Activated B cell treated with CpG ODN at 0.5 μM for 24 hours (primary cell): Measurements from ENCODE around the gene FCER1G. TPM values are rescaled to one million over a fixed set of nuclear protein-coding genes. Genes with fewer than 3 reads are reported as not detected.

Source experiments
- ATAC-seq: fragments of 200-7000 bp; cut with Tn5 transposase; one replicate; pipeline ENCODE4 v1.10.0; 2021; ENCODE audit warnings: low read depth, mild to moderate bottlenecking, moderate library complexity
- CTCF ChIA-PET: fragments of 350-600 bp; sonication (Branson Sonifier 250); formaldehyde crosslinking; loops from one replicate; lab custom pipeline; 2021; ENCODE audit warnings: antibody characterized with exemption; lab: Charles Lee
- POLR2A ChIA-PET: fragments of 350-600 bp; sonication (Branson Sonifier 250); formaldehyde crosslinking; loops from one replicate; lab custom pipeline; 2021; ENCODE audit warnings: antibody characterized with exemption; lab: Charles Lee
- DNase-seq: peaks from one replicate; pipeline ENCODE4 v3.0.0; 2022
- H3K27ac Mint-ChIP-seq: one replicate; pipeline ENCODE4 v1.8.0; 2020; ENCODE audit warnings: mixed read lengths
- H3K27me3 Mint-ChIP-seq: one replicate; pipeline ENCODE4 v1.8.0; 2021; ENCODE audit warnings: mixed read lengths
- H3K36me3 Mint-ChIP-seq: one replicate; pipeline ENCODE4 v1.8.0; 2021; ENCODE audit warnings: low read depth, mixed read lengths
- H3K4me1 Mint-ChIP-seq: one replicate; pipeline ENCODE4 v1.8.0; 2021; ENCODE audit warnings: mixed read lengths
- H3K4me3 Mint-ChIP-seq: one replicate; pipeline ENCODE4 v1.8.0; 2020; ENCODE audit warnings: mild to moderate bottlenecking, mixed read lengths
- H3K9me3 Mint-ChIP-seq: one replicate; pipeline ENCODE4 v1.8.0; 2020; ENCODE audit warnings: mixed read lengths
- intact Hi-C: fragments of 100-400 bp; cut with micrococcal nuclease; formaldehyde crosslinking; loops from one replicate; pipeline ENCODE4 v1.15.1; 2024
- total RNA-seq: library from RNA; stranded (reverse); gene quantifications from 2 replicates; pipeline ENCODE4 v1.2.3, GENCODE V29; 2022
- TF ChIP-seq, protein P1 (sequence below): fragments of 200-600 bp; IDR thresholded peaks from one replicate; pipeline ENCODE4 v1.8.0; 2022; ENCODE audit warnings: antibody characterized with exemption, mild to moderate bottlenecking

The FCER1G gene
- total RNA-seq, 1 donor from 2014 or later, result 0.60 TPM

DNA sequence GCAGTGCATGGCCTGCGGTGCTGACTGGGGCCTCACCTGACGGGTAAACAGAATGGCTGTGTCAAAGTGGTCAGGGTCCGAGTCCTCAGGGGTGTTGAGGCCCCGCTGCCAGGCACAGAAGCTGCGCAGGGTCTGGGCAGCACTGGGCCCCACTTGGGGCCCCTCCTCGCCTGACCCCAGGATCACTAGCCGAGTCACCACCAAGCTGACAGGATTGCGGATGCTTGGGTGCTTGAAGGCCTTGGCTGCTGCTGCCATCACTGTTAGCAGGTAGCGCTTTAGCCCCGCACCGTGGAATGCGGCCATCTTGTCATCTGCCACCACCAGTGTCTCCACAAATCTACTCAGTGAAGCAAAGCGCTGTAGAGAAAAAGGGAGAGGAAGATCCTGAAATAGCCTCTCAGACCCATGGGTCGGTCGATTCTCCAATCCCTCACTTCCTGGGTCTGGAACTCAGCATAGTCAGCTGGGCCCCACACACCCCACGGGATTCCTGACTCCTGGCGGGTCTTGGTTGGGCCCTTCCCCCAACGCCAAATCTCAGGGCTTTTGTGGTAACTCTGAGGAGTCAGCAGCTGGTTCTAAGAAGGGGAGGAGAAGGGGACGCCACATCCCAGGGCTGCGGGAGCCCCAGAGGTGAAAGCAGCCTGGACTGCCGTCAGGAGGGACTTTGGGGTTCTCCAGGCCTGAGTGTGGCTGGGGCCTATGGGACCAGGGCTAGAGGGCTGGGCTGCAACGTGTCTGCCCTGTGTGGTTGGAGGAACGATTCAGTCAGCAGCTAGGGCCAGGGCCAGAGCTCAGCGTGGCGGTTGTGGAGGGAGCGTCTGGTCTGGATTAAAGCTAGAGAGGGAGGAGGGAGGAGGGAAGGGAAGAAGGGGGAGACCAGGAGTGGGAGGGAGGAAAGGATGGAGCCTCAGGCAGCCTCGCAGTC, 18.3 kb upstream of the FCER1G start:
- Mint-ChIP-seq H3K27me3 (no peaks in the 10 kb centered on the region), H3K27ac (no peak overlapping the region), H3K4me3 (no peak overlapping the region), H3K4me1 (peaks cover 45% of the 10 kb centered on the region), H3K36me3 (no peaks in the 10 kb centered on the region), H3K9me3 (no peaks in the 10 kb centered on the region)
- no peak for DNase-seq
- TF ChIP-seq, protein P1, sequence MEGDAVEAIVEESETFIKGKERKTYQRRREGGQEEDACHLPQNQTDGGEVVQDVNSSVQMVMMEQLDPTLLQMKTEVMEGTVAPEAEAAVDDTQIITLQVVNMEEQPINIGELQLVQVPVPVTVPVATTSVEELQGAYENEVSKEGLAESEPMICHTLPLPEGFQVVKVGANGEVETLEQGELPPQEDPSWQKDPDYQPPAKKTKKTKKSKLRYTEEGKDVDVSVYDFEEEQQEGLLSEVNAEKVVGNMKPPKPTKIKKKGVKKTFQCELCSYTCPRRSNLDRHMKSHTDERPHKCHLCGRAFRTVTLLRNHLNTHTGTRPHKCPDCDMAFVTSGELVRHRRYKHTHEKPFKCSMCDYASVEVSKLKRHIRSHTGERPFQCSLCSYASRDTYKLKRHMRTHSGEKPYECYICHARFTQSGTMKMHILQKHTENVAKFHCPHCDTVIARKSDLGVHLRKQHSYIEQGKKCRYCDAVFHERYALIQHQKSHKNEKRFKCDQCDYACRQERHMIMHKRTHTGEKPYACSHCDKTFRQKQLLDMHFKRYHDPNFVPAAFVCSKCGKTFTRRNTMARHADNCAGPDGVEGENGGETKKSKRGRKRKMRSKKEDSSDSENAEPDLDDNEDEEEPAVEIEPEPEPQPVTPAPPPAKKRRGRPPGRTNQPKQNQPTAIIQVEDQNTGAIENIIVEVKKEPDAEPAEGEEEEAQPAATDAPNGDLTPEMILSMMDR, result no peak
- intact Hi-C loops, result no loop called here
- ChIA-PET CTCF (interaction anchor here (1.1 kb wide), 1 partner anchor 29 kb away, joined by 4 read pairs; the partner anchor contains the start of gene TOMM40L), POLR2A (no interaction called here)
- ATAC-seq, result no peak

DNA sequence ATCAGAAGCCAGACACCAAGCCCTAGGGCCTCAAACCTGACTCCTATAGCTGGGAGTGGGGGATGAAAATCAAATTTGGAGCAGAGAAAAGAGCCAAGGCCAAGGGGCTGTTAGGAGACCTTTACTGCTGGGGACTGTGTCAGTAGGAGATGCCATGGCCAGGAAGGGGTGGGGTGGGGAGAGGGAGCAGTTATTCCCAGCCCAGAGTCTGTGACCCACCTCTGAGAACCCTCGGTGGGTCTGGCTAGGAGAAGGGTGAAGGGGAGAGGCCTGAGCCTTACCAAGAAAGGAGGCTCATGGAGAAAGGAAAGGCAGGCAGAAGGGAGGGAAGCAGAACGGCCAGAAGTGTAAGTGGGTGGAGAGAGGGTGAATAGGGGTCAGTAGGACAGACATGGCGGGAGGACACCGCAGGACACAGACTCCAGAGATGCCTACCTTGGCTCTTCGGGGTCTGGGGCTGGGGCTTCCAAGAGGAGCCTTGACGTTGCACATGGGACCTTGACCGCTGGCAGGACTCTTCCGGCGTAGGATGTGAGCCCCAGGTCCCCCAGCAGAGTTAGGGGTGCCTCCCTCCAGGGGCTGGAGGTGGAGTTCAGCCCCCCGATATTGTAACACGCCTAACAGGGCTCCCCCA, 17.4 kb upstream of the FCER1G start:
- ChIA-PET POLR2A (no interaction called here), CTCF (interaction anchor here (1.1 to 1.9 kb wide), 1 partner anchor 28 kb away, joined by 4 to 8 read pairs; the partner anchor contains the start of gene TOMM40L)
- no peak overlapping the region for H3K4me3 Mint-ChIP-seq
- ATAC-seq (no peak), DNase-seq (no peak)
- peaks cover 44% of the 10 kb centered on the region for H3K4me1 Mint-ChIP-seq
- TF ChIP-seq, protein P1, result no peak
- no peaks in the 10 kb centered on the region for H3K9me3 Mint-ChIP-seq
- intact Hi-C loops, result no loop called here
- H3K27ac Mint-ChIP-seq, result no peak overlapping the region
- peaks cover 6% of the 10 kb centered on the region for H3K36me3 Mint-ChIP-seq
- H3K27me3 Mint-ChIP-seq, result no peaks in the 10 kb centered on the region

DNA sequence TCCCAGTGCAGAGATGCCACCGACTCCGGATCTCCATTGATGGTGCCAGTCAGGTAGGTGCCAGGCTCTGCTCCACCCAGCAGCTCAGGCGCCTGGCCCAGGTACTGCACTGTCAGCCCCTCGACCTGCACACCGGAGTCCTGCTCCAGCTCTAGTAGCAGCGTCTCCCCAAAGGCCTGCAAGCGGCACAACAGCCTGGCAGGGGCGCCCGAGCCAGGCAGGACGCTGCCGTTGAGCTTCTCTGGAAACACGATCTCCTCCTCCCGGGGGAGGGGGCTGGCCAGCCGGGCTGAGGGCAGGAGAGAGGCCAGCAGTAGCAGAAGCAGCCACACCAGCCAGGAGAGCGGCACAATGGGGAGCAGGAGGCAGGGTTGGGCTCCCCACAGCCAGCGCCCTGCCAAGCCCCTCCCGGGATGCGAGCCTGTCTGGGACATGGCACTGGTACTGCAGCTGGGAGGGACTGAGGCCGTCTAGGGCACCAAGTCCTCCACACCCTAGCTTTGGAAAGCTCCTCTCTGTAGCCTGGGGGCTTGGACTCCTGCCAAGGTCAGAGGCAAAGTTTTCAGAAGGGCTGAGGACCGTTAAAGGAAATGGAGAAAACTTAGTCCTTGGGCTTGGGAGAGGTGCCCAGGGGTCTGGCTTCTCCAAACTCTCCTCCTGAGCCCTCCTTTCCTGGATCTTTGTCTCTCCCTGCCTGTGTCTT, 16.8 kb upstream of the FCER1G start:
- DNase-seq (no peak), ATAC-seq (no peak)
- Mint-ChIP-seq H3K36me3 (peaks cover 8% of the 10 kb centered on the region), H3K9me3 (no peaks in the 10 kb centered on the region), H3K27me3 (no peaks in the 10 kb centered on the region), H3K27ac (no peak overlapping the region), H3K4me1 (peaks cover 42% of the 10 kb centered on the region), H3K4me3 (no peak overlapping the region)
- ChIA-PET CTCF (interaction anchor here (0.7 to 1.9 kb wide), 2 partner anchors 27 to 176 kb away, joined by 3 to 8 read pairs; partner anchors contain the start of gene TOMM40L), POLR2A (no interaction called here)
- intact Hi-C loops, result no loop called here
- TF ChIP-seq, protein P1, result no peak

DNA sequence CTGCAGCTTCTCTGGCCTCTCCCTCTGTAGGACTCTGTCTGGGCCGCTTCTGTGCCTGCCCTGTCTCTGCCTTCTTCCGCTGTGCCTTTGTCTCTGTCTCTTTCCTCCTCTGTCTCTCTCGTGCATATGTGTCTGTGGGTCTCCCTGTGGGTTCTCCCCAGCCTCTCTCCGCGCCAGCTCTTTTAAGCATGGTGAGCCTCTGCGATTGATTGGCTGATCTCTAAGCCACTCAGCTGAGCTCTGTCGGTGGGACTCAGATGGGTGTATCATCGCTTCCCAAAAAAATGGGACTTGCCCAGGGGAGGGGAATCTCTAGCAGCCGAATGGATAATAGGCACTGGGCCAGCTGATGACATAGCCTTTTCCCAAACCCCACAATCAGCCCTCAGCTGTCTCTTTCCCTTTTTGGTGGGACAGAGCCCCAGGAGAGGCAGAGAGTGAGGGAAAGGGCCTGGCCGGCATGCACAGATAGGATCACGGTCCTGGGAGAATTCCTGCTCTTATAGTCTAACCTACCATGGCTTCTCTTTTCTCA, 16.1 kb upstream of the FCER1G start, which contains the start of gene ADAMTS4:
Gene ADAMTS4 (minus strand): TSS at position 158 of the 535 bp plus-strand sequence. CDS start 427 bp downstream, outside the sequence.
- no peaks in the 10 kb centered on the region for H3K9me3 Mint-ChIP-seq
- no peaks in the 10 kb centered on the region for H3K27me3 Mint-ChIP-seq
- no peak for ATAC-seq
- no peak within 1 kb of the TSS for H3K27ac Mint-ChIP-seq
- intact Hi-C loops, result no loop called here
- H3K36me3 Mint-ChIP-seq, result peaks cover 11% of the 10 kb centered on the region
- peaks cover 45% of the 10 kb centered on the region for H3K4me1 Mint-ChIP-seq
- no peak within 1 kb of the TSS for H3K4me3 Mint-ChIP-seq
- TF ChIP-seq, protein P1, result no peak
- CTCF ChIA-PET, result interaction anchor here (1.9 kb wide), 1 partner anchor 27 kb away, joined by 8 read pairs; the partner anchor contains the start of gene TOMM40L
- DNase-seq, result no peak
- POLR2A ChIA-PET, result no interaction called here
